ENCODE results near the gene MARK1. TPM values are rescaled to one million over a fixed set of nuclear protein-coding genes. Genes with fewer than 3 reads are reported as not detected.
A peak's percentile ranks its signal among the peaks of the same experiment; 100 is the strongest.

MARK1 gene
- total RNA-seq, 1 experiment from 2014 or later = 17.8 TPM

DNA sequence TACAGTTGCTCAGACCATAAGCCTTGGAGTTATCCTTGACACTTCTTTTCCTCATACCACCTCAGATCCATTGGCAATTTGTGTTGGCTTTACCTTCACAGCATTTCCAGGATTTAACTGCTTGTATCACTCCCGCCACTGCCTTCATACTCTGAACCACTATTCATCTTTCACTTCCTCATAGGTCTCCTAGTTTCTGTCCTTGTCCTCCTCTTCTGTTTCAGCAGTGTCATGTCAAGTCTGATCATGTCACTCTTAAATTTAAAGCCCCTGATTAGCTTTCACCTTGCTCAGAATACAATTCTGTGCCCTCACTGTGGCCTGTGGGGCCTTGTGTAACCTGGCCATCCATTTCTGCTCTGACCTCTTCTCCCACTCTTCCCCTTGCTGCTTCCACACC, 127.6 kb downstream of the MARK1 start:
- no peak overlapping the region for H2AK5ac ChIP-seq (ENCODE audit: insufficient read length, low read length)
- Mint-ChIP-seq H3K27ac (peak overlapping the region in 1 of 3 experiments; percentile 2; a peak in 2 of 7 replicates), H3K9me3 (no peaks in the 10 kb centered on the region), H3K27me3 (ENCODE audit: low read depth) (no peaks in the 10 kb centered on the region), H3K36me3 (ENCODE audit: insufficient read depth in 1 of 3, low read depth in 3 of 3) (peaks cover 0 to 22% (median 21%) of the 10 kb centered on the region in 3 experiments; a peak in 5 of 7 replicates), H3K4me3 (no peak overlapping the region), H3K4me1 (peaks cover 5 to 8% of the 10 kb centered on the region in 2 experiments)
- H3K9ac ChIP-seq (ENCODE audit: extremely low read depth, insufficient read length, low read length) = no peak overlapping the region
- H3K56ac ChIP-seq (ENCODE audit: insufficient read length, low read depth, low read length) = no peak overlapping the region
- H3K79me1 ChIP-seq (ENCODE audit: insufficient read depth, low read depth, low read length, poor library complexity, severe bottlenecking) = no peaks in the 10 kb centered on the region
- no peak overlapping the region for H3K14ac ChIP-seq (ENCODE audit: insufficient read depth, low read length)
- no peak overlapping the region for H2BK20ac ChIP-seq (ENCODE audit: low read depth, low read length, poor library complexity, severe bottlenecking)
- no peaks in the 10 kb centered on the region for H3K4me1 ChIP-seq (ENCODE audit: insufficient read depth, low read length)
- H3K27me3 ChIP-seq (ENCODE audit: insufficient read depth, low read length) = no peaks in the 10 kb centered on the region
- no peaks in the 10 kb centered on the region for H4K20me1 ChIP-seq (ENCODE audit: control insufficient read depth, insufficient read depth, insufficient read length)
- H3K4me2 ChIP-seq (ENCODE audit: insufficient read depth, insufficient read length, low read length) = no peak overlapping the region
- no peaks in the 10 kb centered on the region for H3K23me2 ChIP-seq (ENCODE audit: insufficient read length, low read depth, low read length, poor library complexity, severe bottlenecking)
- H3K18ac ChIP-seq (ENCODE audit: insufficient read length, low read depth, low read length) = no peak overlapping the region
- no peak overlapping the region for H3K27ac ChIP-seq (ENCODE audit: insufficient read length, low read depth, low read length)
- H4K5ac ChIP-seq (ENCODE audit: insufficient read length, low read depth, low read length) = no peak overlapping the region
- no peaks in the 10 kb centered on the region for H3K9me3 ChIP-seq (ENCODE audit: control insufficient read depth, low read depth, low read length)
- no peak overlapping the region for H2BK15ac ChIP-seq (ENCODE audit: low read depth, low read length)
- no peak overlapping the region for H3K4ac ChIP-seq (ENCODE audit: low read depth, low read length)
- no peak overlapping the region for H4K91ac ChIP-seq (ENCODE audit: insufficient read length, low read depth, low read length)
- H2BK120ac ChIP-seq (ENCODE audit: low read depth, low read length, poor library complexity, severe bottlenecking) = no peak overlapping the region
- no peak for DNase-seq
- no peak overlapping the region for H2BK12ac ChIP-seq (ENCODE audit: insufficient read length, low read depth, low read length)
- H3K23ac ChIP-seq (ENCODE audit: insufficient read length, low read depth, low read length) = no peak overlapping the region
- no CpG with 5 or more reads among the region's 1 CpG for WGBS (ENCODE audit: extremely low coverage, insufficient read length, low lambda C conversion rate)
- no peak overlapping the region for H2AFZ ChIP-seq (ENCODE audit: low read length)
- no peak overlapping the region for H2BK5ac ChIP-seq (ENCODE audit: insufficient read length, low read length)
- H4K8ac ChIP-seq (replicated peaks; ENCODE audit: insufficient read length, low read depth, low read length) = no peak overlapping the region
- TF ChIP-seq, protein P1, sequence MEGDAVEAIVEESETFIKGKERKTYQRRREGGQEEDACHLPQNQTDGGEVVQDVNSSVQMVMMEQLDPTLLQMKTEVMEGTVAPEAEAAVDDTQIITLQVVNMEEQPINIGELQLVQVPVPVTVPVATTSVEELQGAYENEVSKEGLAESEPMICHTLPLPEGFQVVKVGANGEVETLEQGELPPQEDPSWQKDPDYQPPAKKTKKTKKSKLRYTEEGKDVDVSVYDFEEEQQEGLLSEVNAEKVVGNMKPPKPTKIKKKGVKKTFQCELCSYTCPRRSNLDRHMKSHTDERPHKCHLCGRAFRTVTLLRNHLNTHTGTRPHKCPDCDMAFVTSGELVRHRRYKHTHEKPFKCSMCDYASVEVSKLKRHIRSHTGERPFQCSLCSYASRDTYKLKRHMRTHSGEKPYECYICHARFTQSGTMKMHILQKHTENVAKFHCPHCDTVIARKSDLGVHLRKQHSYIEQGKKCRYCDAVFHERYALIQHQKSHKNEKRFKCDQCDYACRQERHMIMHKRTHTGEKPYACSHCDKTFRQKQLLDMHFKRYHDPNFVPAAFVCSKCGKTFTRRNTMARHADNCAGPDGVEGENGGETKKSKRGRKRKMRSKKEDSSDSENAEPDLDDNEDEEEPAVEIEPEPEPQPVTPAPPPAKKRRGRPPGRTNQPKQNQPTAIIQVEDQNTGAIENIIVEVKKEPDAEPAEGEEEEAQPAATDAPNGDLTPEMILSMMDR (conservative IDR thresholded peaks at IDR 0.05) = no peak
- no peaks in the 10 kb centered on the region for H3K79me2 ChIP-seq (ENCODE audit: insufficient read depth, low read length)
- H3T11ph ChIP-seq (ENCODE audit: low read length) = no peak overlapping the region
